ENCODE results near the gene GPC6.

Gene GPC6

GRCh38 chr13:94228763-94229162 lies 1002.2 kb downstream of the GPC6 start:
- Histone ChIP-seq H3K4me3 (ENCODE audit: low read length) (no peak overlapping the region), H3K36me3 (ENCODE audit: control insufficient read depth, insufficient read depth, low read length, severe bottlenecking) (no peaks in the 10 kb centered on the region), H3K27me3 (replicated peaks; ENCODE audit: control insufficient read depth, insufficient read depth, low read length) (no peaks in the 10 kb centered on the region), H3K4me1 (ENCODE audit: control insufficient read depth, insufficient read depth, low read length) (peaks cover 14% of the 10 kb centered on the region), H3K9ac (ENCODE audit: low read length) (peak overlapping the region; percentile 38), H3K9me3 (ENCODE audit: control insufficient read depth, low read length) (no peaks in the 10 kb centered on the region)
- DNase-seq (ENCODE audit: low read depth) = no peak

- H3K4me1 ChIP-seq (ENCODE audit: control insufficient read depth, insufficient read depth, low read length) = peaks cover 20% of the 10 kb centered on the region
- H3K9me3 ChIP-seq (ENCODE audit: control insufficient read depth, low read length) = no peaks in the 10 kb centered on the region
- no peak for DNase-seq (ENCODE audit: low read depth)
- H3K27me3 ChIP-seq (replicated peaks; ENCODE audit: control insufficient read depth, insufficient read depth, low read length) = no peaks in the 10 kb centered on the region
- H3K9ac ChIP-seq (ENCODE audit: low read length) = peak overlapping the region; percentile 71
- H3K36me3 ChIP-seq (ENCODE audit: control insufficient read depth, insufficient read depth, low read length, severe bottlenecking) = no peaks in the 10 kb centered on the region
- H3K4me3 ChIP-seq (ENCODE audit: low read length) = no peak overlapping the region
These were observed 1005.7 kb downstream of the GPC6 start for GRCh38 chr13:94232161-94232950.

- Histone ChIP-seq H3K36me3 (ENCODE audit: control insufficient read depth, insufficient read depth, low read length, severe bottlenecking) (no peaks in the 10 kb centered on the region), H3K9ac (ENCODE audit: low read length) (peak overlapping the region; percentile 71), H3K4me3 (ENCODE audit: low read length) (peak overlapping the region; percentile 75), H3K27me3 (replicated peaks; ENCODE audit: control insufficient read depth, insufficient read depth, low read length) (no peaks in the 10 kb centered on the region), H3K9me3 (ENCODE audit: control insufficient read depth, low read length) (no peaks in the 10 kb centered on the region), H3K4me1 (ENCODE audit: control insufficient read depth, insufficient read depth, low read length) (peaks cover 20% of the 10 kb centered on the region)
- DNase-seq (ENCODE audit: low read depth) = peak; percentile 48
These were observed 1006.3 kb downstream of the GPC6 start for GRCh38 chr13:94232956-94233355.

GRCh38 chr13:94233401-94233800 lies 1006.8 kb downstream of the GPC6 start:
- H3K9me3 ChIP-seq (ENCODE audit: control insufficient read depth, low read length) = no peaks in the 10 kb centered on the region
- no peaks in the 10 kb centered on the region for H3K36me3 ChIP-seq (ENCODE audit: control insufficient read depth, insufficient read depth, low read length, severe bottlenecking)
- peak overlapping the region; percentile 75 for H3K4me3 ChIP-seq (ENCODE audit: low read length)
- H3K27me3 ChIP-seq (replicated peaks; ENCODE audit: control insufficient read depth, insufficient read depth, low read length) = no peaks in the 10 kb centered on the region
- peak; percentile 93 for DNase-seq (ENCODE audit: low read depth)
- H3K9ac ChIP-seq (ENCODE audit: low read length) = peak overlapping the region; percentile 71
- peaks cover 18% of the 10 kb centered on the region for H3K4me1 ChIP-seq (ENCODE audit: control insufficient read depth, insufficient read depth, low read length)

- H3K27me3 ChIP-seq (replicated peaks; ENCODE audit: control insufficient read depth, insufficient read depth, low read length) = no peaks in the 10 kb centered on the region
- DNase-seq (ENCODE audit: low read depth) = no peak
- peak overlapping the region; percentile 75 for H3K4me3 ChIP-seq (ENCODE audit: low read length)
These were observed 1007.2 kb downstream of the GPC6 start for GRCh38 chr13:94233837-94234236.

GRCh38 chr13:94234738-94235137 lies 1008.1 kb downstream of the GPC6 start:
- Histone ChIP-seq H3K4me1 (ENCODE audit: control insufficient read depth, insufficient read depth, low read length) (peaks cover 20% of the 10 kb centered on the region), H3K36me3 (ENCODE audit: control insufficient read depth, insufficient read depth, low read length, severe bottlenecking) (no peaks in the 10 kb centered on the region), H3K4me3 (ENCODE audit: low read length) (no peak overlapping the region), H3K27me3 (replicated peaks; ENCODE audit: control insufficient read depth, insufficient read depth, low read length) (no peaks in the 10 kb centered on the region), H3K9me3 (ENCODE audit: control insufficient read depth, low read length) (no peaks in the 10 kb centered on the region), H3K9ac (ENCODE audit: low read length) (no peak overlapping the region)
- DNase-seq (ENCODE audit: low read depth) = no peak

More at GRCh38 chr13:94233837-94234236, 1007.2 kb downstream of the GPC6 start:
- Histone ChIP-seq H3K9ac (ENCODE audit: low read length) (peak overlapping the region; percentile 7), H3K4me1 (ENCODE audit: control insufficient read depth, insufficient read depth, low read length) (peaks cover 15% of the 10 kb centered on the region), H3K9me3 (ENCODE audit: control insufficient read depth, low read length) (no peaks in the 10 kb centered on the region), H3K36me3 (ENCODE audit: control insufficient read depth, insufficient read depth, low read length, severe bottlenecking) (no peaks in the 10 kb centered on the region)

GRCh38 chr13:94236132-94236531 lies 1009.5 kb downstream of the GPC6 start:
- Histone ChIP-seq H3K27me3 (replicated peaks; ENCODE audit: control insufficient read depth, insufficient read depth, low read length) (no peaks in the 10 kb centered on the region), H3K9ac (ENCODE audit: low read length) (no peak overlapping the region), H3K4me3 (ENCODE audit: low read length) (no peak overlapping the region), H3K4me1 (ENCODE audit: control insufficient read depth, insufficient read depth, low read length) (peaks cover 20% of the 10 kb centered on the region), H3K36me3 (ENCODE audit: control insufficient read depth, insufficient read depth, low read length, severe bottlenecking) (no peaks in the 10 kb centered on the region), H3K9me3 (ENCODE audit: control insufficient read depth, low read length) (no peaks in the 10 kb centered on the region)
- DNase-seq (ENCODE audit: low read depth) = no peak

GRCh38 chr13:94236872-94237271 lies 1010.3 kb downstream of the GPC6 start:
- no peaks in the 10 kb centered on the region for H3K9me3 ChIP-seq (ENCODE audit: control insufficient read depth, low read length)
- no peak overlapping the region for H3K9ac ChIP-seq (ENCODE audit: low read length)
- peaks cover 20% of the 10 kb centered on the region for H3K4me1 ChIP-seq (ENCODE audit: control insufficient read depth, insufficient read depth, low read length)
- H3K36me3 ChIP-seq (ENCODE audit: control insufficient read depth, insufficient read depth, low read length, severe bottlenecking) = no peaks in the 10 kb centered on the region
- H3K27me3 ChIP-seq (replicated peaks; ENCODE audit: control insufficient read depth, insufficient read depth, low read length) = no peaks in the 10 kb centered on the region
- DNase-seq (ENCODE audit: low read depth) = peak; percentile 33
- H3K4me3 ChIP-seq (ENCODE audit: low read length) = no peak overlapping the region

GRCh38 chr13:94239135-94239534 lies 1012.5 kb downstream of the GPC6 start:
- DNase-seq (ENCODE audit: low read depth) = peak; percentile 38

GRCh38 chr13:94242554-94242953 lies 1015.9 kb downstream of the GPC6 start:
- no peak overlapping the region for H3K4me3 ChIP-seq (ENCODE audit: low read length)
- no peak overlapping the region for H3K9ac ChIP-seq (ENCODE audit: low read length)
- peaks cover 9% of the 10 kb centered on the region for H3K4me1 ChIP-seq (ENCODE audit: control insufficient read depth, insufficient read depth, low read length)
- no peak for DNase-seq (ENCODE audit: low read depth)
- H3K27me3 ChIP-seq (replicated peaks; ENCODE audit: control insufficient read depth, insufficient read depth, low read length) = no peaks in the 10 kb centered on the region
- H3K36me3 ChIP-seq (ENCODE audit: control insufficient read depth, insufficient read depth, low read length, severe bottlenecking) = no peaks in the 10 kb centered on the region
- H3K9me3 ChIP-seq (ENCODE audit: control insufficient read depth, low read length) = peaks cover 16% of the 10 kb centered on the region

More at GRCh38 chr13:94239135-94239534, 1012.5 kb downstream of the GPC6 start:
- Histone ChIP-seq H3K27me3 (replicated peaks; ENCODE audit: control insufficient read depth, insufficient read depth, low read length) (no peaks in the 10 kb centered on the region), H3K9me3 (ENCODE audit: control insufficient read depth, low read length) (no peaks in the 10 kb centered on the region), H3K4me3 (ENCODE audit: low read length) (no peak overlapping the region), H3K36me3 (ENCODE audit: control insufficient read depth, insufficient read depth, low read length, severe bottlenecking) (no peaks in the 10 kb centered on the region), H3K9ac (ENCODE audit: low read length) (no peak overlapping the region), H3K4me1 (ENCODE audit: control insufficient read depth, insufficient read depth, low read length) (peaks cover 11% of the 10 kb centered on the region)

- H3K9ac ChIP-seq (ENCODE audit: low read length) = no peak overlapping the region
- H3K36me3 ChIP-seq (ENCODE audit: control insufficient read depth, insufficient read depth, low read length, severe bottlenecking) = no peaks in the 10 kb centered on the region
- H3K9me3 ChIP-seq (ENCODE audit: control insufficient read depth, low read length) = peaks cover 16% of the 10 kb centered on the region
- DNase-seq (ENCODE audit: low read depth) = no peak
- H3K4me1 ChIP-seq (ENCODE audit: control insufficient read depth, insufficient read depth, low read length) = peaks cover 9% of the 10 kb centered on the region
- no peak overlapping the region for H3K4me3 ChIP-seq (ENCODE audit: low read length)
- no peaks in the 10 kb centered on the region for H3K27me3 ChIP-seq (replicated peaks; ENCODE audit: control insufficient read depth, insufficient read depth, low read length)
These were observed 1016.9 kb downstream of the GPC6 start for GRCh38 chr13:94243551-94243950.

Data from adipocyte (in vitro differentiated cells).